T-cell (primary cell): ENCODE data around the gene PCGF5. TPM values are rescaled to one million over a fixed set of nuclear protein-coding genes. Genes with fewer than 3 reads are reported as not detected.

Source experiments
- ATAC-seq, 4 experiments: fragments of 200-7000 bp in 3 of 4; fragments of 150-1000 bp in 1 of 4; cut with Tn5 transposase; replicated peaks in 1 of 4; 1 replicate in 3 of 4; 2 replicates in 1 of 4; pipeline ENCODE4 v1.10.0; 2021; ENCODE audit warnings: moderate library complexity in 3 of 4, mild to moderate bottlenecking in 2 of 4, moderate number of reproducible peaks in 1 of 4
- CTCF ChIA-PET, 2 donors: fragments of 300-600 bp; sonication (Branson Sonifier 250); formaldehyde crosslinking; loops; one replicate each; lab custom pipeline; 2022; ENCODE audit warnings: antibody characterized with exemption in 2 of 2; lab: Charles Lee
- POLR2A ChIA-PET, 2 donors: fragments of 300-600 bp; sonication (Branson Sonifier 250); formaldehyde crosslinking; loops; one replicate each; lab custom pipeline; 2022; ENCODE audit warnings: antibody characterized with exemption in 2 of 2; lab: Charles Lee
- DNase-seq, 35 experiments: peaks; one replicate each; pipeline versions ENCODE4 v3.0.0 to v3.0.0-alpha.2; 2013 to 2023
- H3K27ac ChIP-seq: one replicate; pipeline ENCODE4 v1.5.1; 2013; ENCODE audit warnings: low read length
- H3K27me3 ChIP-seq, 2 experiments: replicated peaks in 1 of 2; 1 replicate in 1 of 2; 2 replicates in 1 of 2; pipeline versions ENCODE4 v1.6.1 to v1.7.0; 2013; ENCODE audit warnings: low read length in 1 of 2, mixed read lengths in 1 of 2; ENCODE audit not compliant: control insufficient read depth in 2 of 2, insufficient read depth in 2 of 2; ENCODE audit errors: extremely low read depth in 1 of 2
- H3K36me3 ChIP-seq, 2 donors: 1 replicate in 1 of 2; 2 replicates in 1 of 2; pipeline versions ENCODE4 v1.6.1 to v1.7.0; 2013; ENCODE audit warnings: low read length in 1 of 2; ENCODE audit not compliant: control insufficient read depth in 2 of 2, insufficient read depth in 1 of 2; ENCODE audit errors: extremely low read depth in 1 of 2
- H3K4me1 ChIP-seq, 2 experiments: 1 replicate in 1 of 2; 2 replicates in 1 of 2; pipeline versions ENCODE4 v1.6.1 to v1.7.0; 2013; ENCODE audit warnings: low read length in 2 of 2, mixed read lengths in 1 of 2; ENCODE audit not compliant: insufficient read depth in 2 of 2, control insufficient read depth in 1 of 2; ENCODE audit errors: extremely low read depth in 1 of 2
- H3K4me3 ChIP-seq, 2 donors: 1 replicate in 1 of 2; 2 replicates in 1 of 2; pipeline versions ENCODE4 v1.5.1 to v1.7.0; 2013; ENCODE audit warnings: mild to moderate bottlenecking in 2 of 2, low read length in 1 of 2, moderate library complexity in 1 of 2; ENCODE audit not compliant: control insufficient read depth in 1 of 2; ENCODE audit errors: extremely low read depth in 1 of 2
- H3K9me3 ChIP-seq: 2 replicates; pipeline ENCODE4 v1.7.0; 2013
- H3K27ac Mint-ChIP-seq, 2 donors: one replicate each; pipeline ENCODE4 v1.8.0; 2020 to 2021; ENCODE audit warnings: mild to moderate bottlenecking in 2 of 2, mixed read lengths in 2 of 2
- H3K27me3 Mint-ChIP-seq, 2 donors: one replicate each; pipeline ENCODE4 v1.8.0; 2021 to 2022; ENCODE audit warnings: mixed read lengths in 2 of 2
- H3K36me3 Mint-ChIP-seq: one replicate; pipeline ENCODE4 v1.8.0; 2021; ENCODE audit warnings: mixed read lengths
- H3K4me1 Mint-ChIP-seq, 3 donors: one replicate each; pipeline ENCODE4 v1.8.0; 2020 to 2022; ENCODE audit warnings: mixed read lengths in 3 of 3, mild to moderate bottlenecking in 1 of 3
- H3K4me3 Mint-ChIP-seq, 3 donors: one replicate each; pipeline ENCODE4 v1.8.0; 2020 to 2022; ENCODE audit warnings: mild to moderate bottlenecking in 3 of 3, mixed read lengths in 3 of 3, moderate library complexity in 3 of 3
- H3K9me3 Mint-ChIP-seq, 3 donors: one replicate each; pipeline ENCODE4 v1.8.0; 2020 to 2022; ENCODE audit warnings: mixed read lengths in 3 of 3
- WGBS: methylation state at CpG from one replicate; pipeline ENCODE4 v1.1.5; 2013; ENCODE audit warnings: missing lambda C conversion rate; ENCODE audit not compliant: insufficient coverage; 5-methylcytosine and 5-hydroxymethylcytosine counted together
- total RNA-seq, 35 experiments: library from RNA in 6 of 35; stranded (reverse) in 6 of 35; fragments of 120-200 nt in 1 of 35; gene quantifications; one replicate each; pipeline versions ENCODE4 v1.2.1 to v1.2.4 and lab custom pipeline; 2013 to 2026

The PCGF5 gene
- total RNA-seq, 5 donors from 2014 or later (not counting 1 experiment from before 2014, with no cell fraction given): 48.9 to 73.1 (median 59.4) TPM

- Mint-ChIP-seq H3K27ac (peak overlapping the region in 1 of 2 donors; percentile 27), H3K4me3 (peak overlapping the region in 1 of 3 donors; percentile 45), H3K9me3 (no peaks in the 10 kb centered on the region), H3K4me1 (peaks cover 81 to 87% (median 82%) of the 10 kb centered on the region in 3 donors), H3K36me3 (no peaks in the 10 kb centered on the region), H3K27me3 (no peaks in the 10 kb centered on the region)
- peaks cover 27 to 29% of the 10 kb centered on the region in 2 experiments for H3K4me1 ChIP-seq
- WGBS: 0% methylated on average over 1 of the region's 1 CpG
- CTCF ChIA-PET: interaction anchor here in 1 of 2 donors (0.6 kb wide), 1 partner anchor 44 kb away, joined by 7 read pairs; no protein-coding TSS in a partner anchor
- no peaks in the 10 kb centered on the region for H3K36me3 ChIP-seq
- no peak overlapping the region for H3K4me3 ChIP-seq
- ATAC-seq: peak; percentile 51 to 56 (median 54)
- POLR2A ChIA-PET: no interaction called here
- peak in 1 of 35 experiments; percentile 21 for DNase-seq
- no peaks in the 10 kb centered on the region for H3K27me3 ChIP-seq
- no peak overlapping the region for H3K27ac ChIP-seq
- H3K9me3 ChIP-seq: no peaks in the 10 kb centered on the region
These were observed 14.0 kb upstream of the PCGF5 start for GRCh38 chr10:91206427-91206826.

- no CpG with 5 or more reads among the region's 3 CpGs for WGBS
- Histone ChIP-seq H3K9me3 (no peaks in the 10 kb centered on the region), H3K4me1 (peaks cover 24% of the 10 kb centered on the region in 2 experiments), H3K27me3 (no peaks in the 10 kb centered on the region), H3K4me3 (no peak overlapping the region), H3K27ac (no peak overlapping the region), H3K36me3 (no peaks in the 10 kb centered on the region)
- peak overlapping the region in 1 of 3 donors; percentile 45 for H3K4me3 Mint-ChIP-seq
- peak overlapping the region in 1 of 2 donors; percentile 6 for H3K27ac Mint-ChIP-seq
- CTCF ChIA-PET: interaction anchor here in 1 of 2 donors (0.6 kb wide), 1 partner anchor 43 kb away, joined by 7 read pairs; no protein-coding TSS in a partner anchor
- ATAC-seq: peak; percentile 21 to 49 (median 39)
- no peaks in the 10 kb centered on the region for H3K36me3 Mint-ChIP-seq
- DNase-seq: no peak
- POLR2A ChIA-PET: no interaction called here
- H3K4me1 Mint-ChIP-seq: peaks cover 79 to 87% (median 82%) of the 10 kb centered on the region in 3 donors
- no peaks in the 10 kb centered on the region for H3K27me3 Mint-ChIP-seq
- no peaks in the 10 kb centered on the region for H3K9me3 Mint-ChIP-seq
These were observed 13.5 kb upstream of the PCGF5 start for GRCh38 chr10:91206837-91207474.

GRCh38 chr10:91208642-91209041, 11.8 kb upstream of the PCGF5 start:
- Histone ChIP-seq H3K27me3 (no peaks in the 10 kb centered on the region), H3K27ac (no peak overlapping the region), H3K4me1 (peaks cover 12 to 21% of the 10 kb centered on the region in 2 experiments), H3K4me3 (no peak overlapping the region), H3K36me3 (no peaks in the 10 kb centered on the region), H3K9me3 (no peaks in the 10 kb centered on the region)
- ATAC-seq (no peak), DNase-seq (no peak)
- CTCF ChIA-PET: interaction anchor here in 1 of 2 donors (0.5 to 0.6 kb wide), 2 partner anchors 35 to 1512 kb away, joined by 3 read pairs; no protein-coding TSS in a partner anchor
- no peaks in the 10 kb centered on the region for H3K9me3 Mint-ChIP-seq
- no peaks in the 10 kb centered on the region for H3K27me3 Mint-ChIP-seq
- H3K4me1 Mint-ChIP-seq: peaks cover 72 to 87% (median 74%) of the 10 kb centered on the region in 3 donors
- POLR2A ChIA-PET: interaction anchor here in 1 of 2 donors (0.7 kb wide), 1 partner anchor 27 kb away, joined by 3 read pairs; no protein-coding TSS in a partner anchor
- no peak overlapping the region for H3K4me3 Mint-ChIP-seq
- H3K36me3 Mint-ChIP-seq: no peaks in the 10 kb centered on the region
- no peak overlapping the region for H3K27ac Mint-ChIP-seq

GRCh38 chr10:91210014-91210413, 10.4 kb upstream of the PCGF5 start:
- Mint-ChIP-seq H3K4me3 (no peak overlapping the region), H3K27ac (peak overlapping the region; percentile 43 to 54), H3K36me3 (no peaks in the 10 kb centered on the region), H3K4me1 (peaks cover 72 to 89% (median 75%) of the 10 kb centered on the region in 3 donors), H3K27me3 (no peaks in the 10 kb centered on the region), H3K9me3 (no peaks in the 10 kb centered on the region)
- DNase-seq (no peak), ATAC-seq (peak in 1 of 4 experiments; percentile 4)
- CTCF ChIA-PET: no interaction called here
- POLR2A ChIA-PET: no interaction called here
- Histone ChIP-seq H3K4me3 (no peak overlapping the region), H3K27ac (no peak overlapping the region), H3K4me1 (peaks cover 12 to 21% of the 10 kb centered on the region in 2 experiments), H3K36me3 (no peaks in the 10 kb centered on the region), H3K9me3 (no peaks in the 10 kb centered on the region), H3K27me3 (no peaks in the 10 kb centered on the region)
- WGBS: 100% methylated on average over 1 of the region's 3 CpGs

- Mint-ChIP-seq H3K36me3 (no peaks in the 10 kb centered on the region), H3K4me3 (no peak overlapping the region), H3K4me1 (peaks cover 68 to 84% (median 73%) of the 10 kb centered on the region in 3 donors), H3K27me3 (no peaks in the 10 kb centered on the region), H3K27ac (peak overlapping the region; percentile 54 to 57), H3K9me3 (no peaks in the 10 kb centered on the region)
- ChIA-PET POLR2A (no interaction called here), CTCF (no interaction called here)
- peak in 3 of 4 experiments; percentile 39 to 60 (median 46) for ATAC-seq
- Histone ChIP-seq H3K4me1 (peaks cover 12 to 21% of the 10 kb centered on the region in 2 experiments), H3K4me3 (no peak overlapping the region), H3K36me3 (no peaks in the 10 kb centered on the region), H3K27ac (no peak overlapping the region), H3K9me3 (no peaks in the 10 kb centered on the region), H3K27me3 (no peaks in the 10 kb centered on the region)
- peak in 14 of 35 experiments; percentile 6 to 41 (median 20) for DNase-seq
These were observed 10.0 kb upstream of the PCGF5 start for GRCh38 chr10:91210435-91210834.

- Mint-ChIP-seq H3K27ac (no peak overlapping the region), H3K27me3 (no peaks in the 10 kb centered on the region), H3K36me3 (no peaks in the 10 kb centered on the region), H3K4me3 (no peak overlapping the region), H3K4me1 (peaks cover 66 to 72% (median 71%) of the 10 kb centered on the region in 3 donors), H3K9me3 (no peaks in the 10 kb centered on the region)
- ATAC-seq (no peak), DNase-seq (no peak)
- Histone ChIP-seq H3K4me1 (peaks cover 6 to 12% of the 10 kb centered on the region in 2 experiments), H3K9me3 (no peaks in the 10 kb centered on the region), H3K4me3 (no peak overlapping the region), H3K36me3 (no peaks in the 10 kb centered on the region), H3K27ac (no peak overlapping the region), H3K27me3 (no peaks in the 10 kb centered on the region)
- 63% methylated on average over 1 of the region's 2 CpGs for WGBS
- ChIA-PET CTCF (interaction anchor here in 1 of 2 donors (1.3 kb wide), 1 partner anchor 50 kb away, joined by 3 read pairs; no protein-coding TSS in a partner anchor), POLR2A (interaction anchor here in 1 of 2 donors (0.6 kb wide), 1 partner anchor 48 kb away, joined by 3 read pairs; no protein-coding TSS in a partner anchor)
These were observed 8.8 kb upstream of the PCGF5 start for GRCh38 chr10:91211675-91212074.
